KG1 (cell line): ENCODE results near the gene AQP5.
"Not testable (repeated sequence)": the region's sequence is repeated elsewhere in the genome, so short reads cannot be mapped to it uniquely, and the experiment has no call there.

Source experiments
- DNase-seq: peaks from one replicate; lab custom pipeline; 2025; lab: John Stamatoyannopoulos, UW

Gene AQP5

GRCh38 chr12:49980501-49981349, 19.1 kb downstream of the AQP5 start:
- DNase-seq, result no peak

GRCh38 chr12:49982246-49983087, 20.8 kb downstream of the AQP5 start:
- DNase-seq, result no peak

- no peak for DNase-seq
Observed at GRCh38 chr12:49983892-49984291, 22.2 kb downstream of the AQP5 start.

- DNase-seq, result no peak
Observed at GRCh38 chr12:49984476-49985359, 23.0 kb downstream of the AQP5 start.

- no peak for DNase-seq
Observed at GRCh38 chr12:49985981-49986380, 24.3 kb downstream of the AQP5 start.

GRCh38 chr12:49986476-49986875, 24.8 kb downstream of the AQP5 start:
- not testable (repeated sequence) for DNase-seq

GRCh38 chr12:49987625-49988303, 26.1 kb downstream of the AQP5 start:
- DNase-seq, result no peak

GRCh38 chr12:49989400-49989799, 27.7 kb downstream of the AQP5 start:
- not testable (repeated sequence) for DNase-seq

- DNase-seq, result no peak
Observed at GRCh38 chr12:49990273-49990672, 28.6 kb downstream of the AQP5 start.

- no peak for DNase-seq
Observed at GRCh38 chr12:49998453-49998852, 36.8 kb downstream of the AQP5 start.

GRCh38 chr12:50003595-50003994, 41.9 kb downstream of the AQP5 start:
- no peak for DNase-seq

GRCh38 chr12:50004696-50005095, 43.0 kb downstream of the AQP5 start:
- no peak for DNase-seq

- no peak for DNase-seq
Observed at GRCh38 chr12:50005175-50005574, 43.5 kb downstream of the AQP5 start.

GRCh38 chr12:50006280-50006679, 44.6 kb downstream of the AQP5 start:
- no peak for DNase-seq

GRCh38 chr12:50006754-50007442, 45.2 kb downstream of the AQP5 start:
- DNase-seq, result no peak

GRCh38 chr12:50013361-50014147, 51.9 kb downstream of the AQP5 start:
- DNase-seq, result no peak

GRCh38 chr12:50014342-50014741, 52.7 kb downstream of the AQP5 start:
- no peak for DNase-seq
